GM19099 (cell line): ENCODE results near the gene PLEKHS1.

Experiments used
- POLR2A ChIP-seq: IDR thresholded peaks from 3 replicates; pipeline ENCODE4 v1.6.1; 2011; ENCODE audit warnings: low read depth; ENCODE audit not compliant: insufficient read length; ENCODE audit errors: extremely low read depth

The PLEKHS1 gene

GRCh38 chr10:113764582-113764981, 13.1 kb downstream of the PLEKHS1 start:
- no peak for TF ChIP-seq POLR2A

- no peak for TF ChIP-seq POLR2A
These were observed 14.4 kb downstream of the PLEKHS1 start for GRCh38 chr10:113765910-113766309.

- TF ChIP-seq POLR2A = no peak
These were observed 15.7 kb downstream of the PLEKHS1 start for GRCh38 chr10:113767222-113767621.

GRCh38 chr10:113770346-113770745, 18.9 kb downstream of the PLEKHS1 start:
- TF ChIP-seq POLR2A = no peak

GRCh38 chr10:113775686-113776294, 24.3 kb downstream of the PLEKHS1 start:
- TF ChIP-seq POLR2A = no peak

GRCh38 chr10:113776553-113776952, 25.1 kb downstream of the PLEKHS1 start:
- no peak for TF ChIP-seq POLR2A

GRCh38 chr10:113780681-113781250, 29.3 kb downstream of the PLEKHS1 start:
- no peak for TF ChIP-seq POLR2A

- no peak for TF ChIP-seq POLR2A
These were observed 30.9 kb downstream of the PLEKHS1 start for GRCh38 chr10:113782367-113782766.

- no peak for TF ChIP-seq POLR2A
These were observed 31.7 kb downstream of the PLEKHS1 start for GRCh38 chr10:113782986-113783704.

- TF ChIP-seq POLR2A = no peak
These were observed 37.2 kb downstream of the PLEKHS1 start for GRCh38 chr10:113788604-113789083.

- TF ChIP-seq POLR2A = no peak
These were observed 40.2 kb downstream of the PLEKHS1 start for GRCh38 chr10:113791691-113792090.

GRCh38 chr10:113801569-113801968, 50.1 kb downstream of the PLEKHS1 start:
- TF ChIP-seq POLR2A = no peak

GRCh38 chr10:113802997-113803396, 51.5 kb downstream of the PLEKHS1 start:
- TF ChIP-seq POLR2A = no peak

- no peak for TF ChIP-seq POLR2A
These were observed 55.0 kb downstream of the PLEKHS1 start for GRCh38 chr10:113806503-113806902.

- no peak for TF ChIP-seq POLR2A
These were observed 56.7 kb downstream of the PLEKHS1 start for GRCh38 chr10:113808168-113808567.

- TF ChIP-seq POLR2A = no peak
These were observed 68.5 kb downstream of the PLEKHS1 start for GRCh38 chr10:113819989-113820388.
